Upper lobe of right lung (tissue), 1 donor: ENCODE data around the gene HSPB6. TPM values are rescaled to one million over a fixed set of nuclear protein-coding genes. Genes with fewer than 3 reads are reported as not detected.

ENCODE experiments used
- ATAC-seq: fragments of 200-7000 bp; cut with Tn5 transposase; one replicate; pipeline ENCODE4 v1.9.1; 2020; ENCODE audit warnings: mild to moderate bottlenecking, moderate library complexity
- DNase-seq: peaks from one replicate; pipeline ENCODE4 v3.0.0-alpha.2; 2020
- H3K27ac ChIP-seq: fragments of 200-600 bp; one replicate; pipeline ENCODE4 v1.8.0; 2022
- H3K27me3 ChIP-seq: fragments of 200-600 bp; one replicate; pipeline ENCODE4 v1.8.0; 2022; ENCODE audit warnings: mild to moderate bottlenecking
- H3K36me3 ChIP-seq: fragments of 200-600 bp; one replicate; pipeline ENCODE4 v1.8.0; 2022
- H3K4me1 ChIP-seq: fragments of 200-600 bp; one replicate; pipeline ENCODE4 v1.8.0; 2022
- H3K4me3 ChIP-seq: fragments of 200-600 bp; one replicate; pipeline ENCODE4 v1.8.0; 2022; ENCODE audit warnings: mild to moderate bottlenecking
- H3K9me3 ChIP-seq: fragments of 200-600 bp; one replicate; pipeline ENCODE4 v1.8.0; 2022
- CTCF ChIP-seq: fragments of 200-600 bp; IDR thresholded peaks from one replicate; pipeline ENCODE4 v1.8.0; 2022; ENCODE audit warnings: antibody characterized with exemption
- intact Hi-C: fragments of 100-400 bp; cut with DNase I; formaldehyde crosslinking; loops from one replicate; pipeline ENCODE4 v1.11.0; 2022
- total RNA-seq: library from RNA; stranded (reverse); fragmentation: NEBNext Ultra II Directional; extraction: Animal tissue kit (Norgen Biotek cat#: 25700); gene quantifications from one replicate; pipeline ENCODE4 v1.2.1, GENCODE V29; 2021
- donor health status: DM: no; HTN: yes; CAD: no; lungs with severe emphysema.

HSPB6 gene
- total RNA-seq, 1 donor from 2014 or later: 41.3 TPM

GRCh38 chr19:35736913-35737886 is 19.6 kb downstream of the HSPB6 start:
- DNase-seq (no peak), ATAC-seq (no peak)
- H3K4me1 ChIP-seq: peaks cover 14% of the 10 kb centered on the region
- H3K27ac ChIP-seq: no peak overlapping the region
- H3K27me3 ChIP-seq: no peaks in the 10 kb centered on the region
- TF ChIP-seq CTCF: no peak
- H3K9me3 ChIP-seq: no peaks in the 10 kb centered on the region
- intact Hi-C loops: no loop called here
- H3K36me3 ChIP-seq: peaks cover 55% of the 10 kb centered on the region
- H3K4me3 ChIP-seq: no peak overlapping the region

- peaks cover 7% of the 10 kb centered on the region for H3K4me1 ChIP-seq
- ATAC-seq (no peak), DNase-seq (no peak)
- no peaks in the 10 kb centered on the region for H3K27me3 ChIP-seq
- intact Hi-C loops: no loop called here
- H3K27ac ChIP-seq: no peak overlapping the region
- H3K36me3 ChIP-seq: peaks cover 78% of the 10 kb centered on the region
- no peak for TF ChIP-seq CTCF
- H3K9me3 ChIP-seq: no peaks in the 10 kb centered on the region
- no peak overlapping the region for H3K4me3 ChIP-seq
Observed at GRCh38 chr19:35734889-35735288, 21.9 kb downstream of the HSPB6 start.

- no peaks in the 10 kb centered on the region for H3K9me3 ChIP-seq
- peaks cover under 1% of the 10 kb centered on the region for H3K4me1 ChIP-seq
- H3K36me3 ChIP-seq: peaks cover 83% of the 10 kb centered on the region
- no peak overlapping the region for H3K4me3 ChIP-seq
- DNase-seq (no peak), ATAC-seq (no peak)
- TF ChIP-seq CTCF: no peak
- H3K27ac ChIP-seq: no peak overlapping the region
- H3K27me3 ChIP-seq: no peaks in the 10 kb centered on the region
- intact Hi-C loops: no loop called here
Observed at GRCh38 chr19:35734273-35734672, 22.6 kb downstream of the HSPB6 start.

- Histone ChIP-seq H3K4me3 (no peak overlapping the region), H3K9me3 (no peaks in the 10 kb centered on the region), H3K36me3 (peaks cover 83% of the 10 kb centered on the region), H3K4me1 (no peaks in the 10 kb centered on the region), H3K27me3 (no peaks in the 10 kb centered on the region), H3K27ac (no peak overlapping the region)
- ATAC-seq: no peak
- no peak for DNase-seq
- intact Hi-C loops: no loop called here
- no peak for TF ChIP-seq CTCF
Observed at GRCh38 chr19:35733180-35734125, 23.4 kb downstream of the HSPB6 start.

GRCh38 chr19:35732540-35733179 is 24.2 kb downstream of the HSPB6 start:
- no peak overlapping the region for H3K4me3 ChIP-seq
- H3K4me1 ChIP-seq: no peaks in the 10 kb centered on the region
- intact Hi-C loops: no loop called here
- H3K27me3 ChIP-seq: no peaks in the 10 kb centered on the region
- H3K27ac ChIP-seq: no peak overlapping the region
- H3K36me3 ChIP-seq: peaks cover 83% of the 10 kb centered on the region
- DNase-seq (no peak), ATAC-seq (no peak)
- no peak for TF ChIP-seq CTCF
- H3K9me3 ChIP-seq: no peaks in the 10 kb centered on the region
